GM18502 (cell line): Measurements from ENCODE around the gene MAST1.
"Not testable (repeated sequence)": the region's sequence is repeated elsewhere in the genome, so short reads cannot be mapped to it uniquely, and the experiment has no call there.

Experiments
- ATAC-seq: cut with Tn5 transposase; IDR thresholded peaks from one replicate; pipeline ENCODE4 v1.9.1; 2021; ENCODE audit warnings: mild to moderate bottlenecking; ENCODE audit not compliant: unreplicated experiment, poor library complexity

MAST1 gene

GRCh38 chr19:12838182-12838885 lies at the start of gene MAST1:
Gene MAST1, plus strand, starts transcription at chr19:12838515. Its CDS starts 58 bp downstream, at chr19:12838573.
- no peak for ATAC-seq

GRCh38 chr19:12788682-12789097 lies 49.6 kb upstream of the MAST1 start:
- ATAC-seq, result no peak

GRCh38 chr19:12789098-12789903 lies 49.0 kb upstream of the MAST1 start:
- ATAC-seq, result no peak

GRCh38 chr19:12789904-12790619 lies 48.3 kb upstream of the MAST1 start:
- ATAC-seq, result peak; percentile 39

- no peak for ATAC-seq
Observed at GRCh38 chr19:12790628-12791344, 47.5 kb upstream of the MAST1 start.

GRCh38 chr19:12791345-12792050 lies 46.8 kb upstream of the MAST1 start, which contains the start of gene JUNB:
Gene JUNB, plus strand, starts transcription at chr19:12791486. Its CDS starts 286 bp downstream, at chr19:12791772.
- peak; percentile 29 for ATAC-seq

- no peak for ATAC-seq
Observed at GRCh38 chr19:12792051-12792852, 46.1 kb upstream of the MAST1 start.

- no peak for ATAC-seq
Observed at GRCh38 chr19:12792853-12793289, 45.4 kb upstream of the MAST1 start.

- peak; percentile 33 for ATAC-seq
Observed at GRCh38 chr19:12793290-12794195, 44.8 kb upstream of the MAST1 start.

GRCh38 chr19:12794196-12794941 lies 43.9 kb upstream of the MAST1 start:
- ATAC-seq, result no peak

- ATAC-seq, result no peak
Observed at GRCh38 chr19:12794971-12795381, 43.3 kb upstream of the MAST1 start.

- no peak for ATAC-seq
Observed at GRCh38 chr19:12796146-12797071, 41.9 kb upstream of the MAST1 start.

GRCh38 chr19:12797141-12797587 lies 41.2 kb upstream of the MAST1 start:
- ATAC-seq, result no peak

- ATAC-seq, result not testable (repeated sequence)
Observed at GRCh38 chr19:12797607-12798006, 40.7 kb upstream of the MAST1 start.

GRCh38 chr19:12799742-12800465 lies 38.4 kb upstream of the MAST1 start:
- no peak for ATAC-seq
